Heart left ventricle (tissue), 16 donors: ENCODE data around the gene PCCA. TPM values are rescaled to one million over a fixed set of nuclear protein-coding genes. Genes with fewer than 3 reads are reported as not detected.
"Not testable (repeated sequence)": the region's sequence is repeated elsewhere in the genome, so short reads cannot be mapped to it uniquely, and the experiment has no call there.

ENCODE experiments used
- ATAC-seq, 4 donors: fragments of 200-7000 bp; cut with Tn5 transposase; one replicate each; pipeline ENCODE4 v1.9.1; 2020 to 2022; ENCODE audit warnings: moderate library complexity in 4 of 4, mild to moderate bottlenecking in 3 of 4, moderate number of reproducible peaks in 1 of 4
- DNase-seq, 5 donors: peaks; one replicate each; pipeline ENCODE4 v3.0.0-alpha.2; 2020
- H3K27ac ChIP-seq, 12 donors: fragments of 200-600 bp; sonication (generic) in 4 of 12; one replicate each; pipeline versions ENCODE4 v1.5.0 to v1.8.0; 2016 to 2022; ENCODE audit warnings: mild to moderate bottlenecking in 2 of 12
- H3K27me3 ChIP-seq, 9 donors: fragments of 200-600 bp; sonication (generic) in 2 of 9; one replicate each; pipeline versions ENCODE4 v1.5.1 to v1.8.0; 2016 to 2022; ENCODE audit warnings: mild to moderate bottlenecking in 3 of 9
- H3K36me3 ChIP-seq, 9 donors: fragments of 200-600 bp; sonication (generic) in 2 of 9; one replicate each; pipeline versions ENCODE4 v1.5.0 to v1.8.0; 2018 to 2022; ENCODE audit warnings: mild to moderate bottlenecking in 2 of 9
- H3K4me1 ChIP-seq, 12 donors: fragments of 200-600 bp; sonication (generic) in 4 of 12; one replicate each; pipeline versions ENCODE4 v1.5.0 to v1.8.0; 2016 to 2022; ENCODE audit warnings: mild to moderate bottlenecking in 3 of 12
- H3K4me3 ChIP-seq, 12 donors: fragments of 200-600 bp; sonication (generic) in 4 of 12; one replicate each; pipeline versions ENCODE4 v1.5.0 to v1.8.0; 2017 to 2022; ENCODE audit warnings: mild to moderate bottlenecking in 9 of 12, moderate library complexity in 4 of 12
- H3K9me3 ChIP-seq, 12 donors: fragments of 200-600 bp; sonication (generic) in 4 of 12; one replicate each; pipeline versions ENCODE4 v1.5.0 to v1.8.0; 2016 to 2022; ENCODE audit warnings: mild to moderate bottlenecking in 1 of 12
- CTCF ChIP-seq, 12 donors: fragments of 200-600 bp; sonication (generic) in 4 of 12; IDR thresholded peaks; one replicate each; pipeline versions ENCODE4 v1.5.0 to v1.8.0; 2018 to 2022; ENCODE audit warnings: antibody characterized with exemption in 12 of 12, mild to moderate bottlenecking in 5 of 12
- POLR2A ChIP-seq, 2 donors: fragments of 450-650 bp; IDR thresholded peaks; one replicate each; pipeline ENCODE4 v1.6.1; 2017; ENCODE audit warnings: antibody characterized with exemption in 2 of 2, mild to moderate bottlenecking in 2 of 2, moderate library complexity in 2 of 2
- WGBS, 4 donors: extraction: QIAGEN DNeasy Blood & Tissue Kit in 2 of 4; methylation state at CpG; one replicate each; pipeline versions ENCODE4 v1.1.5 to v1.1.7; 2013 to 2018; 5-methylcytosine and 5-hydroxymethylcytosine counted together
- intact Hi-C, 10 donors: fragments of 100-400 bp; cut with DNase I; formaldehyde crosslinking; loops; one replicate each; pipeline versions ENCODE4 v1.11.1 to v1.14.2; 2022
- polyA plus RNA-seq, 2 donors: library from polyadenylated mRNA; stranded (reverse); fragments of 200-250 nt; gene quantifications; one replicate each; pipeline ENCODE4 v1.2.3, GENCODE V29; 2013
- total RNA-seq, 9 donors: library from RNA; depleted of rRNA in 2 of 9; stranded (reverse); fragments of >200 nt in 2 of 9; fragmentation: NEBNext Ultra II Directional in 3 of 9; extraction: Animal tissue kit (Norgen Biotek cat#: 25700) in 3 of 9; gene quantifications; one replicate each; pipeline versions ENCODE4 v1.1.0 to v1.2.4, GENCODE V29; 2016 to 2023
- donor health status: ischemic (EF 13 %, LVEDD 7.1; RV severe dilation, severe dysfunction).
- donor health status: healthy with polysubstance abuse.
- donor health status: DM: no; HTN: yes; CAD: no.
- donor health status: DM: no; HTN: no; CAD: no.
- donor health status: ischemic (EF 25% LVEDD 6.9; RV normal size, moderate dysfunction).
- donor health status: ischemic (EF 25% LVEDD 5.7; RV mildly dilated, moderate dysfunction).
- donor health status: healthy.
- donor health status: DM: yes; HTN: yes; CAD: no.
- donor health status: ischemic (EF 35%, LVEDD 5.7; RV mildly dilated, moderate dysfunction).
- donor health status: nonischemic (EF 11% LVEDD 7.7; RV severe dilation, severe dysfunction).
- donor health status: DM: yes; HTN: yes; CAD: no.
- donor health status: PGD.
- donor health status: ischemic (EF 29% LVEDD 5.4; RV normal size, mild dysfunction).
- donor health status: nonischemic (EF 23%, LVEDD 6.1; RV moderate dilation, normal function).

The PCCA gene
- total and polyA plus RNA-seq, 11 donors: 25.6 to 67.0 (median 40.9) TPM

DNA sequence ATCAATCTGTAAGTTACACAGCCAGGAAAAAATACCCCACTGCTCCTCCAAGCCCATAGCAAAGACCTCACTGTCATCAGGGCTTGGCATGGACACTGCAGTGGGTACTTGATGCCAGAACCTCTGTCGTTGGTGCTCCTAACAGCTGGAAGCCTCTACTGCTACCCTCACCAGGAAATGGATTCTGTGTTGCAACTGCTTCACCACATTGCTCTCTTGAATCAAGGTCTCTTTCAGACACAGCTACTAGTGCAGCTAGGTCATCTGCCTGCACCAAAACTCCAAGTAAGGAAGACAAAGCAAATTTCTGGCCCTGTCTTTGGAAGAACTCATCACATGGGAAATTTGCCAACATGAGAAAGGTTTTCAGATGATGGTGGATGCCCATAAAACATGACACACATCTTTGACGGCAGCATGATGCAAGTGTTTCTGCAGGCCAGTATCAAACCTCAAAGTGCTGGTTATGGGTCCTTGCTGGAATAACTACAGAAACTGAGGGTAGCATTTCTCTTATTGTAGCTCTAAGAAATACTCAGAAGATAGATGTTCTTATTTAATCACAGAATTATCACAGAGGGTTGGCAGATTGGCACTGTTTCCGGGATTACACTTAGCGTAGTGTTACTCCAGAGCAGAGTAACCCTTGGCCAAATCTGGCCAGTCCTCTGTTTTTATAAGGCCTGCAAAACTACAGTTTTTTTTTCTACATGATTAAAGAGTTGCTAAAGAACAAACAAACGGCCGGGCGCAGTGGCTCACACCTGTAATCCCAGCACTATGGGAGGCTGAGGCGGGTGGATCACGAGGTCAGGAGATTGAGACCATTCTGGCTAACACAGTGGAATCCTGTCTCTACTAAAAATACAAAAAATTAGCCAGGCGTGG is 12.9 kb upstream of the PCCA start:
- H3K4me3 ChIP-seq: no peak overlapping the region
- 84 to 92% (median 89%) methylated on average over 10 of the region's 10 CpGs for WGBS, 4 donors
- H3K4me1 ChIP-seq: no peaks in the 10 kb centered on the region
- H3K27ac ChIP-seq: no peak overlapping the region
- DNase-seq: no peak
- TF ChIP-seq POLR2A (IDR thresholded peaks at IDR 0.05) (no peak), CTCF (IDR thresholded peaks at IDR 0.05) (no peak)
- ATAC-seq: no peak
- H3K27me3 ChIP-seq: no peaks in the 10 kb centered on the region
- intact Hi-C loops: no loop called here
- no peaks in the 10 kb centered on the region for H3K9me3 ChIP-seq
- no peaks in the 10 kb centered on the region for H3K36me3 ChIP-seq

DNA sequence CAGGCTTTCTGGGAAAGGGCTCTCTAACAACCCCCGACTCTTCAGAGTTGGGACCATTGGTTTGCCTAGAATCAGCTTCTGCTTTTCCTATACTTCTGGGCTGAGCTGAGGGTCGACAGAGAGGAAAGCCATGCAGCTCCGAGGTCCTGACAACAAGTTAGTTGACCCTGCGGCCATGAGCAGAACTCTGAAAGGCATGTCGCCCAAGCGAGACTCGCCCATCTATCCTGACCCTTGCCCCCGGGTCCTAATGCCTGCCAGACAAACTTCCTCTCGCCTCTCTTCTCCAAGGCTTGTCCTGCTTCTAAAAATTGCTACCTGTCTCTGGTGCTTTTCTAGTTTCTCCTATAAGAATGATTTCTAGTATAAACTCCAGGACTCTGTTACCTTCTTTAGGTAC is 9.9 kb upstream of the PCCA start:
- 88 to 93% (median 90%) methylated on average over 9 of the region's 9 CpGs for WGBS, 4 donors
- H3K27me3 ChIP-seq, H3K36me3 ChIP-seq, intact Hi-C loops, H3K4me3 ChIP-seq, H3K9me3 ChIP-seq, H3K4me1 ChIP-seq, H3K27ac ChIP-seq, ATAC-seq, DNase-seq: not testable (repeated sequence)

DNA sequence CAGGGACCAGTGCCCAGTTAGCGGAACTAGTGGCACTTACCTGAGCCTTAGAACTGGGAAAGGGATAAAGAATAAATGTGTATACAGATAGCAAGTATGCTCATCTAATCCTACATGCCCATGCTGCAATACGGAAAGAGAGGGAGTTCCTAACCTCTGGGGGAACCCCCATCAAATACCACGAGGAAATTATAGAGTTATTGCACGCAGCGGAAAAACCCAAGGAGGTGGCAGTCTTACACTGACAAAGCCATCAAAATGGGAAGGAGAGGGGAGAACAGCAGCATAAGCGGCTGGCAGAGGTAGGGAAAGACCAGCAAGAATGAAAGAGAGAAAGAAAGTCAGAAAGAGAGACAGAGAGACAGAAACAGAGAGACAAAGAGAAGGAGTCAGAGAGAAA is 5.5 kb upstream of the PCCA start:
- H3K4me3 ChIP-seq, H3K36me3 ChIP-seq, ATAC-seq, intact Hi-C loops, H3K9me3 ChIP-seq, H3K27me3 ChIP-seq, DNase-seq, H3K27ac ChIP-seq: not testable (repeated sequence)
- 77 to 93% (median 86%) methylated on average over 6 of the region's 6 CpGs for WGBS, 4 donors
- peaks cover 0 to 11% (median 6%) of the 10 kb centered on the region in 12 donors for H3K4me1 ChIP-seq

DNA sequence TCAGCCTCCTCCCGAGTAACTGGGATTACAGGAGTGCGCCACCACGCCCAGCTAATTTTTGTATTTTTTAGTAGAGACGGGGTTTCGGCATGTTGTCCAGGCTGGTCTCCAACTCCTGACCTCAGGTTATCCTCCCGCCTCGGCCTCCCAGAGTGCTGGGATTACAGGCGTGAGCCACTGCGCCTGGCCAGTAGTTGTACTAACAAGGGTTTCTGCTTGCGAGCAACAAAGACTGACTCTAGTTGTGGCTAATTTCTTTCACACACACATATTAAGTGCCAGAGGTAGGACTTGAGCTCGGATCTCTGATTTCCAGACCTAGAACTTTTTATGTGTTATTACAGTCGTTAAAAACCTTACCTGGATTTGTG is 635 bp upstream of the PCCA start:
- ATAC-seq (peak in 1 of 4 donors; percentile 4), DNase-seq (no peak)
- H3K9me3 ChIP-seq: no peaks in the 10 kb centered on the region
- H3K27ac ChIP-seq: peak overlapping the region in 11 of 12 donors; percentile 68 to 84 (median 79)
- peaks cover 0 to 32% (median 16%) of the 10 kb centered on the region in 12 donors for H3K4me1 ChIP-seq
- intact Hi-C loops: loop anchor here in 1 of 10 donors (5.0 kb wide), 1 partner anchor 584 kb away; the partner anchor contains the start of gene TMTC4
- H3K27me3 ChIP-seq: no peaks in the 10 kb centered on the region
- peak overlapping the region; percentile 74 to 97 (median 90) for H3K4me3 ChIP-seq
- no peaks in the 10 kb centered on the region for H3K36me3 ChIP-seq
- TF ChIP-seq CTCF (IDR thresholded peaks at IDR 0.05): no peak
- TF ChIP-seq POLR2A (IDR thresholded peaks at IDR 0.05): no peak
- WGBS, 4 donors: 48 to 62% (median 49%) methylated on average over 12 of the region's 12 CpGs

DNA sequence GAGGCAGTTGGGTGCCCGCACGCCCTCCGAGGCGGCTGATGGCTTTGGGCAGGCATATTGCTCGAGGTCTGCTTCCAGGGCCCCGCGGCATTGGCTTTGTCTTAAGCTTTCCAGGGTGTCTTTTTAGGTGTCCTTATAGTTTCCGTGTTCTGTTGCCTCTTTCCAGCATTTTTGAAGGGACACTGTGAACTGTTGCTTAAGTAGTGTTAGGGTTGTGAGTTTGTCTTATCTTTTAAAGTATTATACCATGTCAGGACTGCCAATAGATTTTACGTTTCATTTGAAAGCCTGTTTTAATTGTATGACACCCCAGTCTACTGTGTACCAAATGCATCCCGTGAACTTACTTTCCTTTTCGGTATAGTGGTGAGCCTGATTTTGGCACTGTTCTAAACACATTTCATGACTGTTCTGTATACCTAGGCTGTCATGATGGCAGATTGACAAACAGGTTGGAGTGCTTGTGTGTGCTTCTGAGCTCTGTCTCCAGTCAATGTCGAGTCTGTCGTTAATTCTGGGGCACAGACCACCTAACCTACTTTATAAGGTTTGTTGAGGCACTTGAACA is 656 bp downstream of the PCCA start:
- 0 to 2% (median 1%) methylated on average over 13 of the region's 13 CpGs for WGBS, 4 donors
- TF ChIP-seq CTCF (IDR thresholded peaks at IDR 0.05) (no peak), POLR2A (IDR thresholded peaks at IDR 0.05) (no peak)
- intact Hi-C loops: loop anchor here in 1 of 10 donors (5.0 kb wide), 1 partner anchor 583 kb away; the partner anchor contains the start of gene TMTC4
- no peaks in the 10 kb centered on the region for H3K27me3 ChIP-seq
- no peaks in the 10 kb centered on the region for H3K36me3 ChIP-seq
- H3K4me3 ChIP-seq: peak overlapping the region; percentile 74 to 97 (median 90)
- DNase-seq (no peak), ATAC-seq (peak in 1 of 4 donors; percentile 50)
- peaks cover 0 to 32% (median 16%) of the 10 kb centered on the region in 12 donors for H3K4me1 ChIP-seq
- H3K9me3 ChIP-seq: no peaks in the 10 kb centered on the region
- peak overlapping the region in 11 of 12 donors; percentile 67 to 84 (median 79) for H3K27ac ChIP-seq
